Measurements from ENCODE around the gene CCNI2. TPM values are rescaled to one million over a fixed set of nuclear protein-coding genes. Genes with fewer than 3 reads are reported as not detected.

Gene CCNI2
- under 0.01 TPM in 1 of 2 replicates, not detected in the other for total RNA-seq
- polyA plus RNA-seq = not detected in 2 replicates
- 0.89 and 0.99 TPM in 2 replicates for polyA plus RNA-seq (2012)
- not detected in 2 replicates for polyA minus RNA-seq (ENCODE audit: low replicate concordance)

GRCh38 chr5:132746954-132747615 is at the start of gene CCNI2:
Gene CCNI2, plus strand, starts transcription at chr5:132747426. Its CDS starts 70 bp downstream, at chr5:132747496.
- peaks cover 23% of the 10 kb centered on the region for H3K27me3 ChIP-seq (ENCODE audit: control insufficient read depth, insufficient read depth, low read length)
- peak in 1 of 2 donors; percentile 20 for DNase-seq (ENCODE audit: low read depth in 2 of 2)

GRCh38 chr5:132704875-132705274 is 42.4 kb upstream of the CCNI2 start:
- Histone ChIP-seq H3K27me3 (ENCODE audit: control insufficient read depth, insufficient read depth, low read length) (no peaks in the 10 kb centered on the region), H3K27ac (ENCODE audit: insufficient read depth, low read length) (no peak overlapping the region), H3K36me3 (ENCODE audit: control insufficient read depth, insufficient read depth, low read length) (no peaks in the 10 kb centered on the region), H3K79me2 (ENCODE audit: control insufficient read depth, insufficient read depth, low read length) (no peaks in the 10 kb centered on the region), H3K4me1 (ENCODE audit: control insufficient read depth, extremely low read depth, insufficient read depth, low read length) (no peaks in the 10 kb centered on the region), H3K9ac (ENCODE audit: insufficient read depth, low read length) (no peak overlapping the region), H4K20me1 (ENCODE audit: control insufficient read depth, extremely low read depth, insufficient read depth, low read length) (no peaks in the 10 kb centered on the region), H3K9me3 (ENCODE audit: control insufficient read depth, insufficient read depth, low read depth, low read length) (no peaks in the 10 kb centered on the region), H3K4me2 (ENCODE audit: extremely low read depth, insufficient read depth, low read length) (no peak overlapping the region), H2AFZ (ENCODE audit: low read length) (no peak overlapping the region), H3K4me3 (replicated peaks in 1 of 4; ENCODE audit: control extremely low read depth in 1 of 4, insufficient read depth in 1 of 4, low read depth in 3 of 4, low read length in 4 of 4) (no peak overlapping the region)
- TF ChIP-seq EZH2 (IDR thresholded peaks at IDR 0.05; ENCODE audit: low read length, missing control alignments) = no peak
- TF ChIP-seq CTCF (conservative IDR thresholded peaks at IDR 0.05 in 1 of 2, IDR thresholded peaks at IDR 0.05 in 1 of 2; ENCODE audit: low read depth in 1 of 2, low read length in 2 of 2) = no peak
- peak in 1 of 2 donors; percentile 66 for DNase-seq (ENCODE audit: low read depth in 2 of 2)

More at GRCh38 chr5:132746954-132747615, at the start of gene CCNI2:
- TF ChIP-seq EZH2 (IDR thresholded peaks at IDR 0.05; ENCODE audit: low read length, missing control alignments) (peak; percentile 85), CTCF (conservative IDR thresholded peaks at IDR 0.05 in 1 of 2, IDR thresholded peaks at IDR 0.05 in 1 of 2; ENCODE audit: low read depth in 1 of 2, low read length in 2 of 2) (peak; percentile 17 to 40)
- no peak within 1 kb of the TSS for H3K27ac ChIP-seq (ENCODE audit: insufficient read depth, low read length)
- no peak within 1 kb of the TSS for H3K9ac ChIP-seq (ENCODE audit: insufficient read depth, low read length)
- H3K36me3 ChIP-seq (ENCODE audit: control insufficient read depth, insufficient read depth, low read length) = no peaks in the 10 kb centered on the region
- no peaks in the 10 kb centered on the region for H3K79me2 ChIP-seq (ENCODE audit: control insufficient read depth, insufficient read depth, low read length)
- no peaks in the 10 kb centered on the region for H3K9me3 ChIP-seq (ENCODE audit: control insufficient read depth, insufficient read depth, low read depth, low read length)
- no peaks in the 10 kb centered on the region for H4K20me1 ChIP-seq (ENCODE audit: control insufficient read depth, extremely low read depth, insufficient read depth, low read length)
- peaks cover 7% of the 10 kb centered on the region for H3K4me1 ChIP-seq (ENCODE audit: control insufficient read depth, extremely low read depth, insufficient read depth, low read length)
- H3K4me2 ChIP-seq (ENCODE audit: extremely low read depth, insufficient read depth, low read length) = peak within 1 kb of the TSS; percentile 58
- H2AFZ ChIP-seq (ENCODE audit: low read length) = no peak within 1 kb of the TSS
- H3K4me3 ChIP-seq (replicated peaks in 1 of 4; ENCODE audit: control extremely low read depth in 1 of 4, insufficient read depth in 1 of 4, low read depth in 3 of 4, low read length in 4 of 4) = peak within 1 kb of the TSS; percentile 1 to 35 (median 26)

GRCh38 chr5:132708645-132709044 is 38.6 kb upstream of the CCNI2 start:
- no peaks in the 10 kb centered on the region for H3K4me1 ChIP-seq (ENCODE audit: control insufficient read depth, extremely low read depth, insufficient read depth, low read length)
- no peak overlapping the region for H3K4me3 ChIP-seq (replicated peaks in 1 of 4; ENCODE audit: control extremely low read depth in 1 of 4, insufficient read depth in 1 of 4, low read depth in 3 of 4, low read length in 4 of 4)
- H3K9me3 ChIP-seq (ENCODE audit: control insufficient read depth, insufficient read depth, low read depth, low read length) = no peaks in the 10 kb centered on the region
- no peak for DNase-seq (ENCODE audit: low read depth in 2 of 2)
- no peaks in the 10 kb centered on the region for H3K27me3 ChIP-seq (ENCODE audit: control insufficient read depth, insufficient read depth, low read length)
- H3K27ac ChIP-seq (ENCODE audit: insufficient read depth, low read length) = no peak overlapping the region
- H3K79me2 ChIP-seq (ENCODE audit: control insufficient read depth, insufficient read depth, low read length) = no peaks in the 10 kb centered on the region
- H2AFZ ChIP-seq (ENCODE audit: low read length) = no peak overlapping the region
- no peak overlapping the region for H3K4me2 ChIP-seq (ENCODE audit: extremely low read depth, insufficient read depth, low read length)
- TF ChIP-seq EZH2 (IDR thresholded peaks at IDR 0.05; ENCODE audit: low read length, missing control alignments) (no peak), CTCF (conservative IDR thresholded peaks at IDR 0.05 in 1 of 2, IDR thresholded peaks at IDR 0.05 in 1 of 2; ENCODE audit: low read depth in 1 of 2, low read length in 2 of 2) (no peak)
- no peak overlapping the region for H3K9ac ChIP-seq (ENCODE audit: insufficient read depth, low read length)
- no peaks in the 10 kb centered on the region for H3K36me3 ChIP-seq (ENCODE audit: control insufficient read depth, insufficient read depth, low read length)
- H4K20me1 ChIP-seq (ENCODE audit: control insufficient read depth, extremely low read depth, insufficient read depth, low read length) = no peaks in the 10 kb centered on the region
